Ovary (tissue), 9 donors: Measurements from ENCODE around the gene ZKSCAN7. TPM values are rescaled to one million over a fixed set of nuclear protein-coding genes. Genes with fewer than 3 reads are reported as not detected.

Experiments used
- polyA plus RNA-seq, 2 donors: library from polyadenylated mRNA; stranded (reverse); fragments of 200-250 nt in 1 of 2; fragments of 350-450 nt in 1 of 2; fragmentation: Illumina TruSeq in 1 of 2; extraction: RNeasy Lipid Tissue Mini Kit (QIAGEN cat#74804) in 1 of 2; gene quantifications; one replicate each; pipeline ENCODE4 v1.2.3, GENCODE V29; 2013 to 2014
- total RNA-seq, 7 donors: library from RNA; depleted of rRNA in 2 of 7; stranded (reverse); fragments of >200 nt in 2 of 7; fragmentation: NEBNext Ultra II Directional in 3 of 7; extraction: Animal tissue kit (Norgen Biotek cat#: 25700) in 3 of 7; gene quantifications; one replicate each; pipeline versions ENCODE4 v1.1.0 to v1.2.4, GENCODE V29; 2016 to 2023
- donor health status: DM: no; HTN: no; CAD: no; lungs with moderate emphysema.
- donor health status: DM: no; HTN: no; CAD: no.
- donor health status: Bipolar disorder and iron deficiency.
- donor health status: DM: yes; HTN: yes; CAD: no.
- donor health status: DM: no; HTN: no; CAD: no.
- donor health status: DM: yes; HTN: yes; CAD: no.

ZKSCAN7 gene
- total and polyA plus RNA-seq, 9 donors = 4.9 to 10.7 (median 7.7) TPM

Other genes with a start within 250 kb of the ZKSCAN7 start
- gene TCAIM, start 216.4 kb upstream of the ZKSCAN7 start, total RNA-seq = 10 to 100 TPM; 18.7 to 24.0 (median 22.0) TPM
- 10 to 100 TPM; 11.1 to 18.8 TPM for gene TCAIM, start 216.4 kb upstream of the ZKSCAN7 start, polyA plus RNA-seq
- gene ZNF445, start 77.5 kb upstream of the ZKSCAN7 start, total RNA-seq = 10 to 100 TPM in 5 of 7 donors, 1 to 10 TPM in 2; 5.2 to 30.3 (median 25.9) TPM
- gene ZNF445, start 77.5 kb upstream of the ZKSCAN7 start, polyA plus RNA-seq = 10 to 100 TPM in 1 of 2 donors, 1 to 10 TPM in 1; 6.7 to 11.6 TPM
- gene ZNF660, start 29.8 kb downstream of the ZKSCAN7 start, total RNA-seq = 10 to 100 TPM in 5 of 7 donors, 1 to 10 TPM in 2; 4.6 to 18.4 (median 12.5) TPM
- 1 to 10 TPM; 4.5 to 6.7 TPM for gene ZNF660, start 29.8 kb downstream of the ZKSCAN7 start, polyA plus RNA-seq
- gene ZNF197, start 69.8 kb downstream of the ZKSCAN7 start, total RNA-seq = 10 to 100 TPM; 15.1 to 27.0 (median 20.3) TPM
- gene ZNF197, start 69.8 kb downstream of the ZKSCAN7 start, polyA plus RNA-seq = 10 to 100 TPM; 11.3 to 11.8 TPM
- gene ZNF35, start 93.5 kb downstream of the ZKSCAN7 start, total RNA-seq = 10 to 100 TPM in 1 of 7 donors, 1 to 10 TPM in 6; 4.4 to 14.2 (median 7.2) TPM
- gene ZNF35, start 93.5 kb downstream of the ZKSCAN7 start, polyA plus RNA-seq = 1 to 10 TPM; 2.7 to 5.4 TPM
- 10 to 100 TPM in 2 of 7 donors, 1 to 10 TPM in 5; 6.1 to 11.2 (median 8.3) TPM for gene ZNF502, start 157.5 kb downstream of the ZKSCAN7 start, total RNA-seq
- 1 to 10 TPM; 4.1 to 5.5 TPM for gene ZNF502, start 157.5 kb downstream of the ZKSCAN7 start, polyA plus RNA-seq
- gene ZNF501, start 174.4 kb downstream of the ZKSCAN7 start, total RNA-seq = 1 to 10 TPM; 2.0 to 9.0 (median 5.8) TPM
- 1 to 10 TPM; 3.3 to 3.4 TPM for gene ZNF501, start 174.4 kb downstream of the ZKSCAN7 start, polyA plus RNA-seq
- 10 to 100 TPM; 23.7 to 55.4 (median 37.3) TPM for gene KIAA1143, start 206.4 kb downstream of the ZKSCAN7 start, total RNA-seq
- 10 to 100 TPM; 22.4 to 44.6 TPM for gene KIAA1143, start 206.4 kb downstream of the ZKSCAN7 start, polyA plus RNA-seq
- gene KIF15, start 206.6 kb downstream of the ZKSCAN7 start, total RNA-seq = under 1 TPM in 6 of 7 donors, not detected in 1; 0.15 to 0.99 (median 0.37) TPM
- under 1 TPM; 0.31 to 0.35 TPM for gene KIF15, start 206.6 kb downstream of the ZKSCAN7 start, polyA plus RNA-seq